CD8-positive, alpha-beta memory T cell (primary cell): Measurements from ENCODE around the gene HSD11B1. TPM values are rescaled to one million over a fixed set of nuclear protein-coding genes. Genes with fewer than 3 reads are reported as not detected.

Experiments
- CTCF ChIA-PET: fragments of 350-600 bp; sonication (Branson Sonifier 250); formaldehyde crosslinking; loops from one replicate; lab custom pipeline; 2021; ENCODE audit warnings: antibody characterized with exemption; lab: Charles Lee
- POLR2A ChIA-PET: fragments of 350-600 bp; sonication (Branson Sonifier 250); formaldehyde crosslinking; loops from one replicate; lab custom pipeline; 2021; ENCODE audit warnings: antibody characterized with exemption; lab: Charles Lee
- DNase-seq, 5 donors: peaks; one replicate each; pipeline versions ENCODE4 v3.0.0 to v3.0.0-alpha.2; 2020 to 2022; ENCODE audit warnings: mixed read lengths in 1 of 5
- H3K27ac ChIP-seq: one replicate; pipeline ENCODE4 v1.7.0; 2013; ENCODE audit warnings: low read depth, mild to moderate bottlenecking, low read length, moderate library complexity
- H3K27me3 ChIP-seq: 2 replicates; pipeline ENCODE4 v1.7.0; 2013; ENCODE audit warnings: low read length, mild to moderate bottlenecking; ENCODE audit not compliant: insufficient read depth, poor library complexity, severe bottlenecking
- H3K36me3 ChIP-seq: 2 replicates; pipeline ENCODE4 v1.7.0; 2013; ENCODE audit warnings: mild to moderate bottlenecking, low read length, moderate library complexity; ENCODE audit not compliant: insufficient read depth
- H3K4me1 ChIP-seq: 2 replicates; pipeline ENCODE4 v1.7.0; 2013; ENCODE audit warnings: mild to moderate bottlenecking, low read length, moderate library complexity; ENCODE audit not compliant: insufficient read depth
- H3K4me3 ChIP-seq: 2 replicates; pipeline ENCODE4 v1.7.0; 2013; ENCODE audit warnings: mild to moderate bottlenecking, low read length
- H3K9me3 ChIP-seq: 2 replicates; pipeline ENCODE4 v1.7.0; 2013; ENCODE audit warnings: mild to moderate bottlenecking, low read length
- H3K27ac Mint-ChIP-seq, 8 donors: one replicate each; pipeline ENCODE4 v1.8.0; 2020 to 2021; ENCODE audit warnings: mixed read lengths in 8 of 8, mild to moderate bottlenecking in 6 of 8, inconsistent platforms in 3 of 8, moderate library complexity in 3 of 8
- H3K27me3 Mint-ChIP-seq, 2 donors: one replicate each; pipeline ENCODE4 v1.8.0; 2020 to 2021; ENCODE audit warnings: mixed read lengths in 2 of 2, mild to moderate bottlenecking in 1 of 2, moderate library complexity in 1 of 2
- H3K36me3 Mint-ChIP-seq, 3 donors: one replicate each; pipeline ENCODE4 v1.8.0; 2020 to 2021; ENCODE audit warnings: mixed read lengths in 3 of 3, inconsistent platforms in 1 of 3, mild to moderate bottlenecking in 1 of 3
- H3K4me1 Mint-ChIP-seq, 3 donors: one replicate each; pipeline ENCODE4 v1.8.0; 2020 to 2021; ENCODE audit warnings: mixed read lengths in 3 of 3, inconsistent platforms in 1 of 3, mild to moderate bottlenecking in 1 of 3
- H3K4me3 Mint-ChIP-seq, 7 donors: one replicate each; pipeline ENCODE4 v1.8.0; 2020 to 2021; ENCODE audit warnings: mixed read lengths in 7 of 7, mild to moderate bottlenecking in 6 of 7, moderate library complexity in 4 of 7, inconsistent platforms in 2 of 7
- H3K9me3 Mint-ChIP-seq, 5 donors: one replicate each; pipeline ENCODE4 v1.8.0; 2020 to 2022; ENCODE audit warnings: mixed read lengths in 5 of 5, mild to moderate bottlenecking in 3 of 5, moderate library complexity in 2 of 5, inconsistent platforms in 1 of 5
- polyA plus RNA-seq: library from polyadenylated mRNA; unstranded; fragments of 300-500 nt; fragmentation: Illumina TruSeq; gene quantifications from one replicate; pipeline ENCODE4 v1.2.3, GENCODE V29; 2021
- total RNA-seq, 2 experiments: library from RNA; stranded (reverse); gene quantifications; one replicate each; pipeline ENCODE4 v1.2.3, GENCODE V29; 2021

HSD11B1 gene
- total and polyA plus RNA-seq, 3 experiments from 2014 or later: 0.30 to 0.80 (median 0.59) TPM

DNA sequence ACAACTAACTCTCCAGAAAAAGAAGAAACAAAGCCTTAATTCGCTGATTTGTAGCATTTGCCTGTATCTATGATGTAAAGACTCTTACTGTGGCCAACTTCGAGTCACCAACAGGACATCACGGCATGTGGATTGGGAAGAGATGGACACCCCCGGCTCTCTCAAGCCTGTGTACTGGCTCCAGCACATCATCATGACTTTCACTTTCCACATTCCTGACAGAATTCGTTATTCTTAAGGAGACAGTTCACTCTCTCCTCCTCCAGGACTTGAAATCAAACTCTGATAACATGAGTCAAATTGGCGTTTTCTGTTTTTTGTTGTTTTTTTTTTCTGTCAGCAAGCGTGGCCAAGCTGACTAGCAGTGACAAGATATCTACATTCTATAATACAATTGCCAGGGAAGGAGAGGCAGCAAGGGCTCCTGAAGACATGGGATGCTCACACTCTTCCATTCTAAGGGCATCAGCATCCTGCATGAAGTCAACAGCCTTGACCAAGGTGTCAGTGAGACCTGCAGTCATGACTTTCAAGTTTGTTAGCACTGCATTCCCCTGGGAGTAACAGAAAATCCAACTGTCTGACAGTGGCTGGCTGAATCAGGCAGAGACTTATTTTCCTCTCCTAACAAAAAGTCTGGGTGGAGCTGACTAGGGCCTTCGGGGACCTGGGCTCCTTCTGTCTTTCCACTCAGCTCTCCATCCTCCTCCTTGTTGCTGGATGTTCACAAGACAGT lies 37.9 kb downstream of the HSD11B1 start:
- POLR2A ChIA-PET: interaction anchor here (0.7 kb wide), 1 partner anchor 75 kb away, joined by 3 read pairs; no protein-coding TSS in a partner anchor
- peaks cover 0 to 6% of the 10 kb centered on the region in 2 donors for H3K27me3 Mint-ChIP-seq
- Histone ChIP-seq H3K27ac (no peak overlapping the region), H3K4me3 (no peak overlapping the region), H3K36me3 (no peaks in the 10 kb centered on the region), H3K27me3 (no peaks in the 10 kb centered on the region), H3K9me3 (no peaks in the 10 kb centered on the region), H3K4me1 (peaks cover 9% of the 10 kb centered on the region)
- H3K27ac Mint-ChIP-seq: peak overlapping the region in 1 of 8 donors; percentile 14
- peaks cover 9 to 16% (median 10%) of the 10 kb centered on the region in 3 donors for H3K4me1 Mint-ChIP-seq
- CTCF ChIA-PET: interaction anchor here (17.1 kb wide), 1 partner anchor 20 kb away, joined by 255 read pairs; the partner anchor contains the start of gene TRAF3IP3
- H3K9me3 Mint-ChIP-seq: no peaks in the 10 kb centered on the region
- no peak for DNase-seq
- H3K36me3 Mint-ChIP-seq: peaks cover 0 to 7% (median 2%) of the 10 kb centered on the region in 3 donors
- no peak overlapping the region for H3K4me3 Mint-ChIP-seq

DNA sequence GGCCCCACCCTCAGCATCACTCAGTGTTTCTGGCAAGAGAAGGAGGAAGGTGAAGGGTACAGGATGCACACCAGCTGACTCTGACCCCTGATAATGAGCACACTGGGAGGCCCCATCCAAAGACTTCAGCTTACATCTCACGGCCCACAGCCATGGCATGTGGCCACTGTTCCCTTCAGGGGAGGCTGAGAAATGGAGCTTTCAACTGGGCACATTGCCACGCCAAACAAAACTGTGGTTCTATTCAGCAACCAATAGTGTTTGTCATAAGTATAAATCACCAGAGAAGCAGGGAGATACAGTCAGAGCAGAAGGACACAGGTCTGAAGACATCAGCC lies 38.5 kb downstream of the HSD11B1 start:
- no peaks in the 10 kb centered on the region for H3K9me3 ChIP-seq
- POLR2A ChIA-PET: interaction anchor here (0.7 kb wide), 1 partner anchor 75 kb away, joined by 3 read pairs; no protein-coding TSS in a partner anchor
- CTCF ChIA-PET: interaction anchor here (17.1 kb wide), 1 partner anchor 19 kb away, joined by 255 read pairs; the partner anchor contains the start of gene TRAF3IP3
- H3K4me3 ChIP-seq: no peak overlapping the region
- H3K27me3 ChIP-seq: no peaks in the 10 kb centered on the region
- peaks cover 0 to 6% of the 10 kb centered on the region in 2 donors for H3K27me3 Mint-ChIP-seq
- H3K36me3 Mint-ChIP-seq: peaks cover 0 to 7% (median 2%) of the 10 kb centered on the region in 3 donors
- DNase-seq: no peak
- peaks cover 14 to 21% (median 15%) of the 10 kb centered on the region in 3 donors for H3K4me1 Mint-ChIP-seq
- peaks cover 13% of the 10 kb centered on the region for H3K4me1 ChIP-seq
- no peaks in the 10 kb centered on the region for H3K36me3 ChIP-seq
- no peaks in the 10 kb centered on the region for H3K9me3 Mint-ChIP-seq
- H3K4me3 Mint-ChIP-seq: no peak overlapping the region
- no peak overlapping the region for H3K27ac ChIP-seq
- peak overlapping the region in 2 of 8 donors; percentile 14 to 44 for H3K27ac Mint-ChIP-seq

DNA sequence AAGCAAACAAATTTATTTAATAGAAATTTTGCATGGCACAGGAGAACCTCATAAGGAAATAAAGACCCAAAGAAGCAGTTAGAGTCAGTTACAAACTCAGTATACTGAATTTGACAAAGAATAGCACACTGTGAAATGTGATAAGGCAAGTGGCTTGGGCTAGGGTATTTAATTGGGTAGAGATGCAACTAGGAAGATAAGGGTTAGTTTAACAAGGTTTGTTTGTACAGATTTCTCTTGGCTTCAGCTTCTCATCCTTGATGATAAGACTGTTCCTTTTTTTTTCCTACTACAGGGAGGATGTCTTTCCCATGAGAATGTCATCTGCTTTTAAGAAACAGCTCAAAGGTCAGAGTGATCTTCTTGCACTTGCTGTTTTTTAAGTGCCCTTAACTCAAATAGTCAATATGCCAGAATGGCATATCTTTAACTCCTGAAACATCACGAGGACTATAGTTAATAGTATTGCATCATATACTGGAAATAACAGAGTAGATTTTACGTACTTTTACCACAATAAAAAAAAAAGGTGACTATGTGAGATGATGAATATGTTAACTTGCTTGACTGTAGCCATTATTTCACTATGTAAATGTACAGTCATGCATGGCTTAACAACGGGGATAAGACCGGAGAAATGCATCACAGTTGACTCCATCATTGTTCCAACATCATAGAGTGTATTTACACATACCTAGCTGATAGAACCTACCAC lies 42.0 kb downstream of the HSD11B1 start:
- no peaks in the 10 kb centered on the region for H3K9me3 ChIP-seq
- H3K27ac ChIP-seq: no peak overlapping the region
- no peak for DNase-seq
- peaks cover 43% of the 10 kb centered on the region for H3K4me1 ChIP-seq
- POLR2A ChIA-PET: no interaction called here
- no peaks in the 10 kb centered on the region for H3K36me3 ChIP-seq
- H3K9me3 Mint-ChIP-seq: no peaks in the 10 kb centered on the region
- H3K4me3 Mint-ChIP-seq: peak overlapping the region in 1 of 7 donors; percentile 31
- H3K4me3 ChIP-seq: no peak overlapping the region
- no peaks in the 10 kb centered on the region for H3K27me3 ChIP-seq
- no peaks in the 10 kb centered on the region for H3K27me3 Mint-ChIP-seq
- H3K36me3 Mint-ChIP-seq: peaks cover 0 to 3% (median 3%) of the 10 kb centered on the region in 3 donors
- CTCF ChIA-PET: interaction anchor here (0.7 to 17.1 kb wide), 3 partner anchors 16 to 179 kb away, joined by 3 to 255 read pairs (median 4); partner anchors contain the start of gene TRAF3IP3
- peaks cover 42 to 55% (median 45%) of the 10 kb centered on the region in 3 donors for H3K4me1 Mint-ChIP-seq
- H3K27ac Mint-ChIP-seq: peak overlapping the region in 7 of 8 donors; percentile 36 to 97 (median 65)

DNA sequence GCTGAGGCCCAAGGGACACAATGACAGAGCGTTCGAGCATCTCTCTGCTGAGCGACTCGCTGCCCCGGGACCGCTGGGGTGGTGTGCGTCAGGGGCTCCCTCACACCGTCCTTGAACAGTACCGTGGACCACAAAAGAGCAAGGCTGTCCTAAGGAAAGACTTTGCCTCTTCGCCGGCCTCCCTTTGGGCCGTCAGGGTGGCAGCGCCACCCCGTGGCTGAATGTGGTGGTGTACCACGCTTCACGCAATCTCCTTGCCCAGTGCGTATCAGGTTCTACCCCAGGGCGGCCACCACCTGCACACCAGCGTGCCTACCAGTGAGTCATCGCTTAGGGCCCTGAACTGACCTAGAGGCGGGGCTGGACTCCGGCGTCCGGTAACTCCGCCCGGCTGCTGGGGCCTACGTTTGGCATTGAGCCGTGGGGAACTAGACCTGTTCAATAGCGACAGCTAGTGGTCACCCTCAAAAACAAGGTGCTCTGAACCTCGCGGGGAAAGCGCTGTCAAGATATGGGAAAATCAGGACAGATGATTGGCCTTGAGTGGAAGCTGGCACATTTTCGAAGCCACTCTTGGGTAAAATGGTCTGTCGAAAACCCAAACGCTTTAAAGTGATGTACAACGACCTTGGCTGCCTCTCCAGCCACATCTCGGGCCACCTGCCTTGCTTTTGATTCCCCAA lies 43.1 kb downstream of the HSD11B1 start:
- Histone ChIP-seq H3K27me3 (no peaks in the 10 kb centered on the region), H3K9me3 (no peaks in the 10 kb centered on the region), H3K36me3 (no peaks in the 10 kb centered on the region), H3K4me3 (peak overlapping the region; percentile 76), H3K4me1 (peaks cover 54% of the 10 kb centered on the region), H3K27ac (peak overlapping the region; percentile 43)
- H3K27ac Mint-ChIP-seq: peak overlapping the region; percentile 83 to 97 (median 88)
- ChIA-PET POLR2A (interaction anchor here (2.6 kb wide), 1 partner anchor 21 kb away, joined by 20 read pairs; no protein-coding TSS in a partner anchor), CTCF (interaction anchor here (0.7 to 17.1 kb wide), 24 partner anchors 11 to 186 kb away, joined by 3 to 255 read pairs (median 4); partner anchors contain the start of genes C1orf74, IRF6, TRAF3IP3 and UTP25)
- H3K27me3 Mint-ChIP-seq: no peaks in the 10 kb centered on the region
- DNase-seq: peak; percentile 71 to 87 (median 82)
- H3K9me3 Mint-ChIP-seq: no peaks in the 10 kb centered on the region
- peaks cover 47 to 60% (median 53%) of the 10 kb centered on the region in 3 donors for H3K4me1 Mint-ChIP-seq
- H3K4me3 Mint-ChIP-seq: peak overlapping the region; percentile 75 to 92 (median 86)
- peaks cover 0 to 6% (median 0%) of the 10 kb centered on the region in 3 donors for H3K36me3 Mint-ChIP-seq

DNA sequence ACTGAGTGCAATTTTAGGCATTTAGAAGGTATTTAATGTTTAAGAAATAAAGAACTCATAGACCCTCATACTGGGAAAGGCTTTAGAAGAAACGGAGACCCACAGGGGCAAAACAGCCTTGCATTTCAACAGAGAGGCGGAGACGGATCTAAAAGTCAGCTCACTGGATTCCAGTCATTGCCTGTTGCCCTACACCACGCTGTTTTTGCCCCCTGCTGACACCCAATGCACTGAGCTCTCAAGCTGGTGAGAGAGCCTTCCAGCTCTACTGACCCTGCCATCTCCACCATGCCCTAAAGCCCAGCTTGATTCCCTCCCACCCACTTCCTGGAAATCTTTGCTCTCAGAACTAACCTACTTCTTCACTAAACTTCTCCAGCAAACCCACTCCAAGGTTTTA lies 44.0 kb downstream of the HSD11B1 start:
- Histone ChIP-seq H3K27ac (no peak overlapping the region), H3K4me3 (peak overlapping the region; percentile 8), H3K27me3 (no peaks in the 10 kb centered on the region), H3K36me3 (no peaks in the 10 kb centered on the region), H3K4me1 (peaks cover 63% of the 10 kb centered on the region), H3K9me3 (no peaks in the 10 kb centered on the region)
- ChIA-PET CTCF (interaction anchor here (0.7 to 17.1 kb wide), 22 partner anchors 12 to 187 kb away, joined by 3 to 255 read pairs (median 4); partner anchors contain the start of genes C1orf74, IRF6, TRAF3IP3 and UTP25), POLR2A (interaction anchor here (2.6 kb wide), 1 partner anchor 20 kb away, joined by 20 read pairs; no protein-coding TSS in a partner anchor)
- Mint-ChIP-seq H3K27me3 (no peaks in the 10 kb centered on the region), H3K9me3 (no peaks in the 10 kb centered on the region), H3K4me1 (peaks cover 50 to 65% (median 62%) of the 10 kb centered on the region in 3 donors), H3K27ac (peak overlapping the region; percentile 83 to 97 (median 88)), H3K36me3 (peaks cover 0 to 5% (median 0%) of the 10 kb centered on the region in 3 donors), H3K4me3 (peak overlapping the region; percentile 75 to 92 (median 86))
- no peak for DNase-seq

DNA sequence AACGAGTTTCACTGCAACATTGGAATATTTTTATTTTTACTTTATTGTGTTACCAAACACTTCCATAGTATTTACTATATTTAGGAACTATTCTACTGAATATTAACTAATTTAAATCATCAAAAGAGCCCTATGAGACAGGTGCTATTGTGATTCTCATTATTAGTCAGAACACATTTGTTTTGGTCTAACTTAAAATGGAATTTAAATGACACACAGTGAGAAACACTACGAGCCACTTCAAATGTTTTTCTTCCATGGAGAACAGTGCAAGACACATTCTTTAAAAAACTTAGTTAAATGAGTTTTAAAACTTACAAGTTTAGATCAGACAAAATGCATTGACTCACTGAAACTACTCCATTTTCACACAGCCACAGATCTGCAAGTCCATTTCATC lies 44.6 kb downstream of the HSD11B1 start:
- H3K27me3 ChIP-seq: no peaks in the 10 kb centered on the region
- Mint-ChIP-seq H3K27ac (peak overlapping the region; percentile 14 to 79 (median 57)), H3K4me3 (peak overlapping the region in 5 of 7 donors; percentile 0 to 50 (median 37)), H3K4me1 (peaks cover 54 to 71% (median 68%) of the 10 kb centered on the region in 3 donors), H3K9me3 (no peaks in the 10 kb centered on the region), H3K27me3 (no peaks in the 10 kb centered on the region), H3K36me3 (peaks cover 0 to 4% (median 0%) of the 10 kb centered on the region in 3 donors)
- no peaks in the 10 kb centered on the region for H3K36me3 ChIP-seq
- H3K27ac ChIP-seq: no peak overlapping the region
- peaks cover 68% of the 10 kb centered on the region for H3K4me1 ChIP-seq
- H3K9me3 ChIP-seq: no peaks in the 10 kb centered on the region
- POLR2A ChIA-PET: interaction anchor here (2.6 kb wide), 1 partner anchor 19 kb away, joined by 20 read pairs; no protein-coding TSS in a partner anchor
- no peak overlapping the region for H3K4me3 ChIP-seq
- CTCF ChIA-PET: interaction anchor here (0.9 to 17.1 kb wide), 9 partner anchors 12 to 79 kb away, joined by 3 to 255 read pairs (median 4); partner anchors contain the start of genes C1orf74, IRF6, TRAF3IP3 and UTP25
- DNase-seq: no peak
